Sciatic nerve (tissue), 2 donors: ENCODE data around the gene TBC1D10B. TPM values are rescaled to one million over a fixed set of nuclear protein-coding genes. Genes with fewer than 3 reads are reported as not detected.
"Not testable (repeated sequence)": the region's sequence is repeated elsewhere in the genome, so short reads cannot be mapped to it uniquely, and the experiment has no call there.

Experiments
- ATAC-seq: fragments of 200-7000 bp; cut with Tn5 transposase; one replicate; pipeline ENCODE4 v1.9.1; 2020; ENCODE audit warnings: mild to moderate bottlenecking, moderate library complexity
- DNase-seq: peaks from one replicate; pipeline ENCODE4 v3.0.0-alpha.2; 2020; ENCODE audit warnings: low spot score
- intact Hi-C: fragments of 100-400 bp; cut with DNase I; formaldehyde crosslinking; loops from one replicate; pipeline ENCODE4 v1.14.2; 2022
- total RNA-seq: library from RNA; stranded (reverse); fragmentation: NEBNext Ultra II Directional; extraction: Animal tissue kit (Norgen Biotek cat#: 25700); gene quantifications from one replicate; pipeline ENCODE4 v1.2.1, GENCODE V29; 2021
- donor health status: DM: no; HTN: no; CAD: no.
- donor health status: DM: no; HTN: no; CAD: no.

TBC1D10B gene
- total RNA-seq, 1 donor from 2014 or later = 39.6 TPM

- DNase-seq = no peak
- ATAC-seq = no peak
- intact Hi-C loops = no loop called here
Measured at GRCh38 chr16:30398661-30399434, 28.6 kb upstream of the TBC1D10B start.

- DNase-seq = no peak
- intact Hi-C loops = no loop called here
- ATAC-seq = no peak
Measured at GRCh38 chr16:30397776-30398660, 27.7 kb upstream of the TBC1D10B start.

GRCh38 chr16:30397056-30397455, 26.8 kb upstream of the TBC1D10B start:
- intact Hi-C loops = no loop called here
- no peak for DNase-seq
- ATAC-seq = no peak

- intact Hi-C loops, DNase-seq, ATAC-seq: not testable (repeated sequence)
Measured at GRCh38 chr16:30396627-30397026, 26.3 kb upstream of the TBC1D10B start.

GRCh38 chr16:30395992-30396585, 25.8 kb upstream of the TBC1D10B start:
- ATAC-seq (no peak), DNase-seq (no peak)
- intact Hi-C loops = no loop called here

GRCh38 chr16:30395155-30395991, 25.1 kb upstream of the TBC1D10B start, which contains the start of gene ZNF48:
TSS of gene ZNF48 (plus strand) at chr16:30395420. CDS start at chr16:30395795, 375 bp downstream.
- intact Hi-C loops = no loop called here
- DNase-seq = peak; percentile 90
- ATAC-seq = peak; percentile 97

GRCh38 chr16:30394592-30395154, 24.4 kb upstream of the TBC1D10B start:
- intact Hi-C loops = no loop called here
- DNase-seq (no peak), ATAC-seq (peak; percentile 19)

GRCh38 chr16:30383521-30383920, 13.2 kb upstream of the TBC1D10B start:
- ATAC-seq (no peak), DNase-seq (no peak)
- intact Hi-C loops = no loop called here

- intact Hi-C loops = no loop called here
- DNase-seq = no peak
- ATAC-seq = no peak
Measured at GRCh38 chr16:30382111-30382881, 12.0 kb upstream of the TBC1D10B start, which contains the start of gene SEPTIN1. TSS of gene SEPTIN1 (minus strand) at chr16:30382561. CDS start at chr16:30382542, 19 bp downstream.

GRCh38 chr16:30381291-30382041, 11.2 kb upstream of the TBC1D10B start:
- intact Hi-C loops = no loop called here
- ATAC-seq (no peak), DNase-seq (no peak)

GRCh38 chr16:30380803-30381208, 10.5 kb upstream of the TBC1D10B start:
- ATAC-seq (no peak), DNase-seq (no peak)
- intact Hi-C loops = no loop called here

- intact Hi-C loops = no loop called here
- DNase-seq = no peak
- no peak for ATAC-seq
Measured at GRCh38 chr16:30380072-30380802, 9.9 kb upstream of the TBC1D10B start.

- ATAC-seq = no peak
- intact Hi-C loops = no loop called here
Measured at GRCh38 chr16:30379158-30379783, 9.0 kb upstream of the TBC1D10B start.

GRCh38 chr16:30378236-30379157, 8.2 kb upstream of the TBC1D10B start:
- peak; percentile 99 for DNase-seq
- ATAC-seq = peak; percentile 97
- intact Hi-C loops = no loop called here

More at GRCh38 chr16:30379158-30379783, 9.0 kb upstream of the TBC1D10B start:
- no peak for DNase-seq

- peak; percentile 84 for ATAC-seq
- DNase-seq = peak; percentile 97
- intact Hi-C loops = no loop called here
Measured at GRCh38 chr16:30377812-30378235, 7.5 kb upstream of the TBC1D10B start.
